GM12872 (cell line): Measurements from ENCODE around the gene ADCY2.

ENCODE experiments used
- TF ChIP-seq, protein P1 (sequence below): IDR thresholded peaks from 3 replicates; pipeline ENCODE4 v1.5.1; 2011; ENCODE audit warnings: low read depth, mild to moderate bottlenecking, low read length, moderate library complexity; ENCODE audit not compliant: insufficient read depth

ADCY2 gene

DNA sequence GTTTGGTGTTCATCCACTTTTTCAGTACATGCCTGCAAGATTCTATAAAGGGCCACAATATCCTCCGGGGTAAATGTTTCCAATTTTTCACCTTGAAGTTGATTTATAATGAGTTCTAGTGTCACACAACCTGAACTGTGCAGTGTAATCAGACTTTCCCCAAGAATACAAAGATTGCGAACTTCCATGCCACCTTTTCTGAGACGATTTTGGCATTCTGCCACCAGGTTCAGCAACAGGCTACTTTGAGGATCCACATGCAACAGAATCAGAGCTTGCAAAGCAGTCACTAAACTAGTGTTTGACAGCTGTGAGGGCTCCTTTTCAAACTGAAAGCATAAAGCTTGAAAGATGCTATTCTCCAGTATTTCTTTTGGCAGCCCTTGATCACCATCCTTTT lies 471.3 kb downstream of the ADCY2 start:
- TF ChIP-seq, protein P1, sequence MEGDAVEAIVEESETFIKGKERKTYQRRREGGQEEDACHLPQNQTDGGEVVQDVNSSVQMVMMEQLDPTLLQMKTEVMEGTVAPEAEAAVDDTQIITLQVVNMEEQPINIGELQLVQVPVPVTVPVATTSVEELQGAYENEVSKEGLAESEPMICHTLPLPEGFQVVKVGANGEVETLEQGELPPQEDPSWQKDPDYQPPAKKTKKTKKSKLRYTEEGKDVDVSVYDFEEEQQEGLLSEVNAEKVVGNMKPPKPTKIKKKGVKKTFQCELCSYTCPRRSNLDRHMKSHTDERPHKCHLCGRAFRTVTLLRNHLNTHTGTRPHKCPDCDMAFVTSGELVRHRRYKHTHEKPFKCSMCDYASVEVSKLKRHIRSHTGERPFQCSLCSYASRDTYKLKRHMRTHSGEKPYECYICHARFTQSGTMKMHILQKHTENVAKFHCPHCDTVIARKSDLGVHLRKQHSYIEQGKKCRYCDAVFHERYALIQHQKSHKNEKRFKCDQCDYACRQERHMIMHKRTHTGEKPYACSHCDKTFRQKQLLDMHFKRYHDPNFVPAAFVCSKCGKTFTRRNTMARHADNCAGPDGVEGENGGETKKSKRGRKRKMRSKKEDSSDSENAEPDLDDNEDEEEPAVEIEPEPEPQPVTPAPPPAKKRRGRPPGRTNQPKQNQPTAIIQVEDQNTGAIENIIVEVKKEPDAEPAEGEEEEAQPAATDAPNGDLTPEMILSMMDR, result no peak

DNA sequence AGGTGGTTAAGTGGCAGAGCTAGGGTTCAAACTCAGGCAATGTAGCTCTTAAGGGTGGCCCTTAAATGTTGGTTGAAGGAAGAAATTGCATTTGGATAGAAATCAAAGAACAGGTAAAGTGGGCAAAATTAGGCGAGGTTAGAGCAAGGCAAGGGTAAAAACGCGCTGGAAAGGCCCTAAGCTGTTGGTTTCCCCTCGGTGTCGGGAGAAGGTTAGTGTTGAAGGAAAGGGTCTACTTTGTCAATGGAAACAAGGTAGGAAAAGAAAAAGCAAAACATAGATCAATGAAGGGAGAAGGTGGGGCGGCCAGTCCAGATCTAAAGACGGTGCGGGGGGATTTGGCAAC lies 472.5 kb downstream of the ADCY2 start:
- TF ChIP-seq, protein P1, result no peak

DNA sequence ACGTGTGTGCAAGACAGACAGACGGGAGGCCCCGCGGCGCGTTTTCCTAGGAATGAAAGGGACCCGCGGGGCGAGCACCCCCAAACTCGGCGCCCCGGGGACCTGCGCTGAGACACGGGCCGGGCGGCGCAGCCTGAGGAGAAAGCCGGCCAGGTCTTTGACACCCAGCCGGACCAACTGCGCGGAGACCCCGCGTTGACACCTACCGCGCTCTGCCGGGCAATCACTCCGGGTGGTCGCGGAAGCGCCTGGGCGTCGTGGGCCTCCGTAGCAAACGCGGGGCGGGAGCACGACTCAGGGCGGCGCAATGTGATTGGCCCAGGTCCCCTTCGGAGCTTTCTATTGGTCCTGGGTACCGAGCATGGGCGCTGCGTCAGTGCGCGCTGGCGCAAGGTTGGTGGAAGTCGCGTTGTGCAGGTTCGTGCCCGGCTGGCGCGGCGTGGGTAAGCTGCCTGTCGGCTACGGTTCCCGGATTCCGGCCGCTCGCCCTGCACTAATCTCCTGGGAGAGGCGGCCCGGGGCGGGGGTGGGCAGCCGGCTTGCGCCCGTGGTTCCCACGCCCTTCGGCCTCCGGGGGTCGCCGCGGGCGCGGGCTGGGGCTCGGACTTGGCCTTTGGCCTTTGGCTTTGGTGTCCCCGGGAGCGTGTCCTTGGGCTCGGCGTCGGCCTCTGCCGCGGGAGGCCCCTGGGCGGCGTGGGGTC lies 473.0 kb downstream of the ADCY2 start, which contains the start of the genes FASTKD3 and MTRR:
Gene FASTKD3, minus strand, starts transcription at position 259 of the 701 bp plus-strand sequence. CDS start 948 bp downstream, outside the sequence.
Gene MTRR, plus strand, starts transcription at position 376 of the 701 bp plus-strand sequence. CDS start 1,647 bp downstream, outside the sequence.
- TF ChIP-seq, protein P1, result no peak

DNA sequence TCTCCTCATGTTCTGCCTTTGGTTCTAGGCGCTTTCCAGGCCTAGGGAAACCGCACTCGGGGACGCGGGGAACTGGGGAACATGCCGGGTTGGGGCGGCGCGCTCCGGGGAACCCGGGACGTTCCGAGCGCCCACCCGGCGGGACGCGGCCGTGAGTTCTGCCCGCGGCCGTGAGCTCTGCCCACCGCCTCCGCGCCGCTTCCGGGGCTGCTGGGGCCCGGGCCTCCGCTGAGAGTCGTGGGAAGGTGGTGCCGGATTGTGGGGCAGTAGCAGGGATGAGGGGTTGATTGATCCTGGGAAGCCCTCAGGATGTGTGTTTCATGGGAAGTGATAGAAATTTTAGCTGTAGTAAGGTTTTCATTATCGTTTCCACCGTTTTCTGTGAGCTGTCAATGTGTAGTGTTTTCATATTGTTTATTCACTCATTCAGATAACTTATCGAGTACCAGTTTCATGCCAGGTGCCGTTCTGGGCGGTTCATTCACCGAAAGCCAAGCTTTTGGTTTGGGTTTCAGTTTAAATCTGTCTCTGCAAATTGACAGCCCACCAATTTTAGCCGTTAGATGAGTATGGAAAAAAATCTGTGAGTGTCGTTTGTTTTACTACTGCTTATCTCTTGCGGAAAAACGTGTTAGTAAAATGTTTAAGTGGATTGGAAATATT lies 473.7 kb downstream of the ADCY2 start:
- TF ChIP-seq, protein P1, result no peak

DNA sequence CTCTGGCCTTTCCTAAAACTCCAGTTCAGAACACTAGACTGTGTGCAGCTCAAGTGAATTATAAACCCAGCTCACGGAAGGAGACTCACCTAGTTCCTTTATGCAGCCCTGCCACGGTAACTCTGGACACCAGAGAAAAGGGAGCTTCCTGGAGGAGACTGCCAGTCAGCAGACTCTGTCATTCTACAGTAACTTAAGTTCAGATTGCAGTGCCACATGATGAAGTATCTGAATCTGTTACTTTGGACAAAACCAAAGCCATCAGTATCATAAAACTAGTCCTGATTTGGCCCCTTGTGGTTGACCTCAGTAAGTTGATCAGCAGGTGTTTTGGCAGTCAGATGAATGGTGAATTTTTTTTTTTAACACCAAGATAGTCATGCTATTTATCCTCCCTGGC lies 475.7 kb downstream of the ADCY2 start:
- TF ChIP-seq, protein P1, result no peak

DNA sequence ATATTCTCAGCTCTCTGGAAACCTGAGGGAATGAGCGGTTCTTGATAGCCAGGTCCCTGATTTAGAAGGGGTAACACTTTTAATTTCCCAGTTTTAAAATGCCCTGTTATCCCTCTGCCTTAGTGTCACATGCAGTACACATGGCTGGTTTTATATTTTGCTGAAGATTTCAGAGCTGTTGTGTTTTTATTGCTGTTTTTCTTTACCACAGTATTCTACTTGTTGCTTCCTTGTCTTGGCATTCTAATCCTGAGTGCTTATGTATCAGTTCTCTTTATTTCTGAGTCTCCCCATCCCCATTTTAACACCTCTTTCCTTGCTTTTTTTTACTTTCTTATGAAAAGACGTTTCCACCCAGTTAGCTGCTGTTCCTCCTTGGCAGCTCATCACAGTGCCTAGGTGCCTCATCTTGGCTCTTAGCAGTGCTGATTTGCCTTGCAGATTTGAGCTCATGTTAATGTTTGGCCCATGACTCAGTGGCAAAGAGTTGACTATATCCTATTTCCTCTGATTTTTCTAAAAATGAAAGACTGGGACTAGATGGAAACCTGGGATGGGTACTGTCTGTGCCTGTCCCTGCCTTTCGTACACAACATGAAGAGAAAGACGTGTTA lies 476.7 kb downstream of the ADCY2 start:
- TF ChIP-seq, protein P1, result no peak

DNA sequence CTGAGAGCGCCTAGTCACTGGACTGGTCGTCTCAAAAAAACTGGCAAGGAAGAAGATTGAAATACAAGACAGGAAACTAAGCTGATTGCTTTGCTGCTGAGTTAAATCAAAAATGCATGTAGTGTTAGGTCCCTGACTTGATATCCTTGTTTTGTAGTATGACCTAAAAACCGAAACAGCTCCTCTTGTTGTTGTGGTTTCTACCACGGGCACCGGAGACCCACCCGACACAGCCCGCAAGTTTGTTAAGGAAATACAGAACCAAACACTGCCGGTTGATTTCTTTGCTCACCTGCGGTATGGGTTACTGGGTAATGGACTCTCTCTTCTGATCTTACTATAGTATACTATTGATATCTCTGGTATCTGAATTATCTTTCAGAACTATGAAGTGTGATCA lies 477.3 kb downstream of the ADCY2 start:
- TF ChIP-seq, protein P1, result no peak
